ENCODE results near the gene LSM7.

GRCh38 chr19:2320939-2321338 lies 7.4 kb downstream of the LSM7 start:
- TF ChIP-seq, protein P1, sequence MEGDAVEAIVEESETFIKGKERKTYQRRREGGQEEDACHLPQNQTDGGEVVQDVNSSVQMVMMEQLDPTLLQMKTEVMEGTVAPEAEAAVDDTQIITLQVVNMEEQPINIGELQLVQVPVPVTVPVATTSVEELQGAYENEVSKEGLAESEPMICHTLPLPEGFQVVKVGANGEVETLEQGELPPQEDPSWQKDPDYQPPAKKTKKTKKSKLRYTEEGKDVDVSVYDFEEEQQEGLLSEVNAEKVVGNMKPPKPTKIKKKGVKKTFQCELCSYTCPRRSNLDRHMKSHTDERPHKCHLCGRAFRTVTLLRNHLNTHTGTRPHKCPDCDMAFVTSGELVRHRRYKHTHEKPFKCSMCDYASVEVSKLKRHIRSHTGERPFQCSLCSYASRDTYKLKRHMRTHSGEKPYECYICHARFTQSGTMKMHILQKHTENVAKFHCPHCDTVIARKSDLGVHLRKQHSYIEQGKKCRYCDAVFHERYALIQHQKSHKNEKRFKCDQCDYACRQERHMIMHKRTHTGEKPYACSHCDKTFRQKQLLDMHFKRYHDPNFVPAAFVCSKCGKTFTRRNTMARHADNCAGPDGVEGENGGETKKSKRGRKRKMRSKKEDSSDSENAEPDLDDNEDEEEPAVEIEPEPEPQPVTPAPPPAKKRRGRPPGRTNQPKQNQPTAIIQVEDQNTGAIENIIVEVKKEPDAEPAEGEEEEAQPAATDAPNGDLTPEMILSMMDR (conservative IDR thresholded peaks at IDR 0.05; ENCODE audit: low read depth, low read length) = no peak
- TF ChIP-seq EZH2 (IDR thresholded peaks at IDR 0.05; ENCODE audit: borderline replicate concordance, low read depth, low read length, poor library complexity, severe bottlenecking) = no peak
